Cardiac muscle cell (in vitro differentiated cells and primary cell): Measurements from ENCODE around the gene VTCN1. TPM values are rescaled to one million over a fixed set of nuclear protein-coding genes. Genes with fewer than 3 reads are reported as not detected.
A peak's percentile ranks its signal among the peaks of the same experiment; 100 is the strongest.

ENCODE experiments used
- DNase-seq, 2 donors: peaks; one replicate each; pipeline versions ENCODE4 v3.0.0 to v3.0.0-alpha.2; 2010 to 2017; ENCODE audit warnings: low read depth in 1 of 2, low spot score in 1 of 2
- H3K27ac ChIP-seq: fragments of 200-600 bp; sonication (generic); 2 replicates; pipeline ENCODE4 v1.5.1; 2016
- H3K27me3 ChIP-seq: fragments of 200-600 bp; sonication (generic); 2 replicates; pipeline ENCODE4 v1.6.0; 2016; ENCODE audit warnings: control low read depth
- H3K36me3 ChIP-seq: fragments of 200-600 bp; sonication (generic); 2 replicates; pipeline ENCODE4 v1.5.1; 2016; ENCODE audit warnings: control low read depth
- H3K4me1 ChIP-seq: fragments of 200-600 bp; sonication (generic); 2 replicates; pipeline ENCODE4 v1.8.1; 2017; ENCODE audit warnings: low read depth, mild to moderate bottlenecking, mixed run types
- H3K4me3 ChIP-seq: fragments of 200-600 bp; sonication (generic); 2 replicates; pipeline ENCODE4 v1.5.1; 2016; ENCODE audit warnings: mild to moderate bottlenecking
- H3K9me3 ChIP-seq: fragments of 200-600 bp; sonication (generic); 2 replicates; pipeline ENCODE4 v1.5.1; 2017; ENCODE audit warnings: low read depth, mild to moderate bottlenecking, control low read depth
- polyA plus RNA-seq: library from polyadenylated mRNA; unstranded; fragments of >200 nt; fragmentation: Nextera tagmentation; extraction: Ambion mirVana; gene quantifications from 2 replicates; pipeline ENCODE4 v1.2.1, GENCODE V29; 2016
- total RNA-seq: library from RNA; depleted of rRNA; stranded (reverse); fragments of >200 nt; gene quantifications from 2 replicates; pipeline ENCODE4 v1.2.3, GENCODE V29; 2016
- TF ChIP-seq, protein P1 (sequence below): IDR thresholded peaks from 2 replicates; pipeline ENCODE4 v1.5.1; 2012; ENCODE audit warnings: low read depth, mild to moderate bottlenecking, low read length

The VTCN1 gene
- total and polyA plus RNA-seq, 2 experiments from 2014 or later, result 0.70 TPM; not detected in 1

DNA sequence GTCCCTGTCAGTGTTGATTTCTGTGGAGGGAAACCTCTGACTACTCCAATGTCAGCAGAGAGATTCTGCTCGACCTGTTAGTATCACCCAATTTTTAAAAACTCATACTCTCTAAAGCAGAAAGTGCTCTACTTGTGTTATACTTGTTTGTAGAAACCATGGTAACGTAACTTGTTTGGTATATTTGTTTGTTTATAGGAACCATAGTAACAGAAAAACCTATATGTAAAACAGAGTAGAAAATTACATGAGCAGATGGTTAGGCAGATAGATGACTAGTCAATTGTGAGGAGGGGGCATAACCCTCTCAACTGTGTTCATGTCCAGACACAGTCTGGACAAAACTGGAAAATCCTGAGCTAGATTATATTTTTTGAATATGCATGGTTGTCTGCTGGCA is 95.8 kb downstream of the VTCN1 start:
- Histone ChIP-seq H3K4me1 (peaks cover 13% of the 10 kb centered on the region), H3K36me3 (no peaks in the 10 kb centered on the region), H3K27me3 (no peaks in the 10 kb centered on the region), H3K9me3 (no peaks in the 10 kb centered on the region), H3K4me3 (no peak overlapping the region), H3K27ac (no peak overlapping the region)
- TF ChIP-seq, protein P1, sequence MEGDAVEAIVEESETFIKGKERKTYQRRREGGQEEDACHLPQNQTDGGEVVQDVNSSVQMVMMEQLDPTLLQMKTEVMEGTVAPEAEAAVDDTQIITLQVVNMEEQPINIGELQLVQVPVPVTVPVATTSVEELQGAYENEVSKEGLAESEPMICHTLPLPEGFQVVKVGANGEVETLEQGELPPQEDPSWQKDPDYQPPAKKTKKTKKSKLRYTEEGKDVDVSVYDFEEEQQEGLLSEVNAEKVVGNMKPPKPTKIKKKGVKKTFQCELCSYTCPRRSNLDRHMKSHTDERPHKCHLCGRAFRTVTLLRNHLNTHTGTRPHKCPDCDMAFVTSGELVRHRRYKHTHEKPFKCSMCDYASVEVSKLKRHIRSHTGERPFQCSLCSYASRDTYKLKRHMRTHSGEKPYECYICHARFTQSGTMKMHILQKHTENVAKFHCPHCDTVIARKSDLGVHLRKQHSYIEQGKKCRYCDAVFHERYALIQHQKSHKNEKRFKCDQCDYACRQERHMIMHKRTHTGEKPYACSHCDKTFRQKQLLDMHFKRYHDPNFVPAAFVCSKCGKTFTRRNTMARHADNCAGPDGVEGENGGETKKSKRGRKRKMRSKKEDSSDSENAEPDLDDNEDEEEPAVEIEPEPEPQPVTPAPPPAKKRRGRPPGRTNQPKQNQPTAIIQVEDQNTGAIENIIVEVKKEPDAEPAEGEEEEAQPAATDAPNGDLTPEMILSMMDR, result no peak
- DNase-seq, result no peak

DNA sequence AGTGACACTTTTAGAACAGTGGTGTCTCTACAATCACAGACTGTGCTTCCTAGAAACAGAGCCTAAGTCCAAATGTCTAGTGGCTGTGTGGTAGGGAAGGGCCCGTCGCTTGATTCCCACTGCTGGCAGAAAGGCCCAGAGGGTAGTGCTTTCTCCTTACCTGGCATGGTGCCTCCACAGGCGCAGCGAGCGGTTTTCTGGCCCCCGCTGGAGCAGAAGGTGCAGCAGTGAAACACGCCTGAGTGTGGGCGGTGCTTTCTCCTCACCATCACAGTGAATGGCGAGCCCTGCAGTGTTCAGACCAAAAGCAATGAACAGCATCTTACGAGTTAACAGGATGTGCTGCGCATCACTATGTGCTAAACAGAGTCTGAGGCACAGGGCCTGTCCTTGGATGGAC is 97.5 kb downstream of the VTCN1 start:
- TF ChIP-seq, protein P1, result no peak
- no peaks in the 10 kb centered on the region for H3K9me3 ChIP-seq
- no peaks in the 10 kb centered on the region for H3K36me3 ChIP-seq
- H3K27ac ChIP-seq, result no peak overlapping the region
- no peaks in the 10 kb centered on the region for H3K27me3 ChIP-seq
- peaks cover 13% of the 10 kb centered on the region for H3K4me1 ChIP-seq
- DNase-seq, result no peak
- no peak overlapping the region for H3K4me3 ChIP-seq

DNA sequence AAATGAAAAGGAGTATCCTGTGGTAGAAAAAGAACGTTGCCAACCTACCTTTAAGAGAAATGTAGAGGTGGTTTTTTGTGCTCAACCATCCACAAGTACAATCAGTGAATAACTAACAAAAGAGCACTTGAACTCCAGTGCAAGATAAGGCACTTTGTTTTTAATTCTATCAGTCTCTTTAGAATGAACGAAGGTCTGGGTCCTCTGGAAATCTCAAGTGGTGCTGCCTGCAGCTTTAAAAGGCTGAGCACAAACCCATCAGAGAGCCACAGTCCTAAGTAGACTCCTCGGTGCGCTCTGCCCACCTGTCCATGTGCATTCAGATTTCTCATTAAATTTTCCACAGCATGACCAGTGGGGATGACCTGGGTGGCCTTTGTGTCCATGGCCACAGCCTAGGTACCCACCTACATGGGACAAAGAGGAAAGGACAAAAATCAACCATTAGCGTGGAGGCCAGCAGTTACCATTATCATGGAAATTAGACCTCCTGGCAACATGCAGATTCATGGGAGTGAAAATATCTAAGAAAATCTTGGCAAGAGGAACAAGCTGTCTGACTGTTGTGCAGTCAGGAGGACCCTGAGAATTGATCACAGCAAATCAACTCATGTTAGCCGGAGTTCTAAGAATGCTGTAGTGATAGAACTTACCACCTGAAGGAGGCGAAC is 98.5 kb downstream of the VTCN1 start:
- TF ChIP-seq, protein P1, result no peak
- Histone ChIP-seq H3K27ac (no peak overlapping the region), H3K4me1 (peaks cover 13% of the 10 kb centered on the region), H3K36me3 (no peaks in the 10 kb centered on the region), H3K9me3 (no peaks in the 10 kb centered on the region), H3K4me3 (no peak overlapping the region), H3K27me3 (no peaks in the 10 kb centered on the region)
- DNase-seq, result peak in 1 of 2 donors; percentile 75

DNA sequence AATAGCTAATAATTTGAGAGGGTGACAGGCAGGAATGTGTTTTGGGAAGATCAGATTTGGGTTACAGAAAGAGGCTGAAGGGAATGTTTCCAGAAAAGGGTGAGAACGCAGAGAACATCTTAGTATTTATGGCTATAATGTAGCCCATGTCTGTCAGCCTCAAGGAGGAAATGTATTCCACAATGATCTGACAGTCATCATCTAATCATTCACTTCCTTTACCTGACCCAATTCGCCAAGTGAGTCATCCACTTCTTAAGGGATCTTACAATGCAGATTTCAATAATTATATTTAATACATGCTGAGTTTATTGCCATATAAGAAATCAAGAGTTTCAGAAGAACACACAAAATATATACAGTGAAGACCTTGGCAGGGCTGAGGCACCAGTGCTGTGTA is 100.0 kb downstream of the VTCN1 start:
- Histone ChIP-seq H3K36me3 (no peaks in the 10 kb centered on the region), H3K27ac (no peak overlapping the region), H3K4me3 (no peak overlapping the region), H3K4me1 (peaks cover 13% of the 10 kb centered on the region), H3K27me3 (no peaks in the 10 kb centered on the region), H3K9me3 (no peaks in the 10 kb centered on the region)
- no peak for DNase-seq
- TF ChIP-seq, protein P1, result no peak

DNA sequence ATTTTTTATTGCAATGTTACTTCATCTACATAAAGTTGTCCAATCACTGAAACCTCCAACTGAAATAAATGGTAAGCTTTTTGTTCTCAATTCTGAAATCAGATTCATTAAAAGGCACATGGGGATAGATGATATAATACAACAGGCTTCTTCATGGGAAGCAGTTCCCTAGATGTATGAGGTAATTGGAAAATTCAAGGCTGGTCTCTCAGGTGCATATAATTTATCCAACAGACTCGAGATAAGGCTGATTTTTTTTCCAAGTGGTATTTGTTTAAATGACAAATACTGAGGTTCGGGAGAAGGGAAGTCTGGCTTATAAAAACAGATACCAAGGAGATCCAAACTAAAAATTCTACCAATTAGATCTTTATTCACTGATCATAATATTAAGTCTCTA is 103.4 kb downstream of the VTCN1 start:
- H3K27me3 ChIP-seq, result no peaks in the 10 kb centered on the region
- peaks cover 6% of the 10 kb centered on the region for H3K4me1 ChIP-seq
- no peak overlapping the region for H3K27ac ChIP-seq
- H3K36me3 ChIP-seq, result no peaks in the 10 kb centered on the region
- no peak for DNase-seq
- no peak overlapping the region for H3K4me3 ChIP-seq
- no peaks in the 10 kb centered on the region for H3K9me3 ChIP-seq
- TF ChIP-seq, protein P1, result no peak
